ENCODE data around the gene SH3TC1.

The SH3TC1 gene

DNA sequence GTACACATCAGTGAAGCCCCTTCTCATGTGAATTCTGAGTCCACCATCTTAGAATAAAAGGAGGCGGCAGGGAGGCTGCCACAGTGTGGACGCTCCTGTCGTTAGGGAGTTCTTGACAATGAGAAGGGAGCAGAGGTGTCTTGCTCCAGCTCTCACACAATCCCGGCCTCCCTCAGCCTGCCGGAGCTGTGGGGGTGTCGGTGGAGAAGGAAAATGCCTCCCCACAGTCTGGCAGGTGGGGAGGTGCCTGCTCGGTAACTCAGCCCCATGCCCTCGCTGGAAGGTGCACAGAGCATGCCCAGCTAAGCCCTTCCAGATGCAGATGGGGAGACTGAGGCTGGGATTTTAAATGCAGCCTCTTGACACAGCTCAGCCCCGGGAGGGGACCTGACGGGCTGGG lies 20.0 kb upstream of the SH3TC1 start:
- H3K4me3 ChIP-seq (ENCODE audit: control insufficient read depth, low read depth, low read length), result no peak overlapping the region
- DNase-seq (ENCODE audit: low read depth), result no peak
- TF ChIP-seq, protein P1, sequence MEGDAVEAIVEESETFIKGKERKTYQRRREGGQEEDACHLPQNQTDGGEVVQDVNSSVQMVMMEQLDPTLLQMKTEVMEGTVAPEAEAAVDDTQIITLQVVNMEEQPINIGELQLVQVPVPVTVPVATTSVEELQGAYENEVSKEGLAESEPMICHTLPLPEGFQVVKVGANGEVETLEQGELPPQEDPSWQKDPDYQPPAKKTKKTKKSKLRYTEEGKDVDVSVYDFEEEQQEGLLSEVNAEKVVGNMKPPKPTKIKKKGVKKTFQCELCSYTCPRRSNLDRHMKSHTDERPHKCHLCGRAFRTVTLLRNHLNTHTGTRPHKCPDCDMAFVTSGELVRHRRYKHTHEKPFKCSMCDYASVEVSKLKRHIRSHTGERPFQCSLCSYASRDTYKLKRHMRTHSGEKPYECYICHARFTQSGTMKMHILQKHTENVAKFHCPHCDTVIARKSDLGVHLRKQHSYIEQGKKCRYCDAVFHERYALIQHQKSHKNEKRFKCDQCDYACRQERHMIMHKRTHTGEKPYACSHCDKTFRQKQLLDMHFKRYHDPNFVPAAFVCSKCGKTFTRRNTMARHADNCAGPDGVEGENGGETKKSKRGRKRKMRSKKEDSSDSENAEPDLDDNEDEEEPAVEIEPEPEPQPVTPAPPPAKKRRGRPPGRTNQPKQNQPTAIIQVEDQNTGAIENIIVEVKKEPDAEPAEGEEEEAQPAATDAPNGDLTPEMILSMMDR (conservative IDR thresholded peaks at IDR 0.05; ENCODE audit: control insufficient read depth, insufficient read depth, low read depth, low read length), result no peak

DNA sequence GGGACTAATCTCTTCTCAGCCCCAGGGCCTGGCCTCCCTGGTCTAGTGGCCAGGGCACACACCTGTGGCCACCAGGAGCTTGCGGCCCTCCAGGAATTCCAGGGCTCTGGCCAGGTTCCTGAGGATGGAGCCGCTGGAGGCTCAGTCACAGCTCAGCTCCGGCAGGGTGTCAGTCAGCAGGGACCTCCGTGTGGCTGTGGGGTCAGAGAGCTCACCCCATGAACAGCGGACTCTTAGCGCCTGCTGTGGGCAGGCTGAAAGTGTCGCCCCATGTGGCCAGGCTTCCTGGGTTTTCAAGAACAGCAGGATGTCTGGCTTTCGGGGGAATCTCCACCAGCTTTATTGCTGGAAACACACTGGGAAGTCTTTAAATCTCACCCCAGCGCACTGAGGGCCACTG lies 19.3 kb upstream of the SH3TC1 start:
- no peak for DNase-seq (ENCODE audit: low read depth)
- no peak overlapping the region for H3K4me3 ChIP-seq (ENCODE audit: control insufficient read depth, low read depth, low read length)
- TF ChIP-seq, protein P1 (conservative IDR thresholded peaks at IDR 0.05; ENCODE audit: control insufficient read depth, insufficient read depth, low read depth, low read length), result no peak

DNA sequence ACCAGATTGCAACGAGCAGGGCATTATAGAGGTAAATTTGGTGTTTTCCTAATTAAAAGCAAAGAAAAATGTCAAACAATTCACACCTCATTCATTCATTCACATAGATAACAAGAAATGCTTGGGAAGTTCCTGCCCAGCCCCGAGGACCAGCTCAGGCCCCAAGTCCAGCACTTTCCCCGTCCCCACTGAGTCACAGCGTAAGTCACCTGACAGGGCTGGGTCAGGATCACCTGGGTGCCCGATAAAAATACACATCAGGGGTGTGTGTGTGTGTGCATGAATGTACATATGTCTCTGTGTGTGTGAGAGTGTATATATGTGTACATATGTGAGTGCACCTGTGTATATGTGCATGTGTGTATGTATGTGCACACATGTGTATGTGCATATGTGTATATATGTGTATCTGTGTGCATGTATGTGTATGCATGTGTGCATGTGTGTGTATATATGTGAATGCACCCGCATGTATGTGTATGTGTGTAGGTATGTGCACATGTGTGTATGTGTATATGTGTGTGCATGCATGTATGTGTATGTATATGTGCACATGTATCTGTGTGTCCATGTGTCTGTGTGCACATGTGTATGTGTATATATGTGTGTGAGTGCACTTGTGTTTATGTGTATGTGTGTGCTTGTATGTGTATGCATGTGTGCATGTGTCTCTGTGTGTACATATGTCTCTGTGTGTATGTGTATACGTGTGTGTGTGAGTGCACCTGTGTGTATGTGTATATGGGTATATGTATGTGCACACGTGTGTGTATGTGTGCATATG lies 18.6 kb upstream of the SH3TC1 start:
- no peak overlapping the region for H3K4me3 ChIP-seq (ENCODE audit: control insufficient read depth, low read depth, low read length)
- TF ChIP-seq, protein P1 (conservative IDR thresholded peaks at IDR 0.05; ENCODE audit: control insufficient read depth, insufficient read depth, low read depth, low read length), result no peak
- DNase-seq (ENCODE audit: low read depth), result no peak

DNA sequence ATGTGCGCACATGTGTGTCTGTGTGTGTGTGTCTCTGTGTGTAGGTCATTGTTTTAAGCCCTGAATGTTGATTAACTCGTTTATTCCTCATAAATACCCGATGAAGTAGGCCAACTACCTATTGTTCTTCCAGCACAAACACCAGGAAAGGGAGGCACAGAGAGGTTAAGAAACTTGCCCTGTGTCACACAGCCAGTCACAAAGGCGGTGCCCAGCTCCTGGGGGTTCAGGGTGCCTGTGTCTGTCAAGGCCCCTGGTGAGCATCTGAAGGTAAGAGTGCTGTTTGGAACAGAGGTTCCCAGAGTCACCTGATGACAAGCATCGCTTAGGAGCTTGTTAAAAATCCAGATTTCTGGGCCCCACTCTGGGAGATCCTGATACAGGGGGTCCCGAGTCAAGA lies 18.0 kb upstream of the SH3TC1 start:
- no peak for DNase-seq (ENCODE audit: low read depth)
- no peak overlapping the region for H3K4me3 ChIP-seq (ENCODE audit: control insufficient read depth, low read depth, low read length)
- TF ChIP-seq, protein P1 (conservative IDR thresholded peaks at IDR 0.05; ENCODE audit: control insufficient read depth, insufficient read depth, low read depth, low read length), result no peak

DNA sequence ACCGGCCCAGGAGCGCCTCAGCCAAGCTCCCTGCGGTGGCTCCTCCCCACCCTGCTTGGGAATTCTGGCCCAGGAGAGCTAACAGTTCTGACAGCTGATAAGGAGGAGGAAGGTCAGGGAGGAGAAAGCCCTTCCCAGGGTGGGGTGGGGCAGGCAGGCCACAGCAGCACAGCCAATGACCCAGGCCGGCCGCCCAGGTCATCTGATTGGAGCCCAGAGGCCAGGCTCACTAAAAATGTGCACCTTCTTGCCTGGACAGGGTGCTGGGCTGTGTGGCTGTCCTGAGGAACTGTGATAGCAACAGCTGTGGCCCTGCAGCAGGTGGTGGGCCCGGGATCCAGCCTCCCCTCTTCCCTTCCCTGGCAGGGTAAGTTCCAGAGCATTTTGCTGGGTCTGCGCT lies 17.2 kb upstream of the SH3TC1 start:
- no peak overlapping the region for H3K4me3 ChIP-seq (ENCODE audit: control insufficient read depth, low read depth, low read length)
- TF ChIP-seq, protein P1 (conservative IDR thresholded peaks at IDR 0.05; ENCODE audit: control insufficient read depth, insufficient read depth, low read depth, low read length), result no peak
- DNase-seq (ENCODE audit: low read depth), result no peak

DNA sequence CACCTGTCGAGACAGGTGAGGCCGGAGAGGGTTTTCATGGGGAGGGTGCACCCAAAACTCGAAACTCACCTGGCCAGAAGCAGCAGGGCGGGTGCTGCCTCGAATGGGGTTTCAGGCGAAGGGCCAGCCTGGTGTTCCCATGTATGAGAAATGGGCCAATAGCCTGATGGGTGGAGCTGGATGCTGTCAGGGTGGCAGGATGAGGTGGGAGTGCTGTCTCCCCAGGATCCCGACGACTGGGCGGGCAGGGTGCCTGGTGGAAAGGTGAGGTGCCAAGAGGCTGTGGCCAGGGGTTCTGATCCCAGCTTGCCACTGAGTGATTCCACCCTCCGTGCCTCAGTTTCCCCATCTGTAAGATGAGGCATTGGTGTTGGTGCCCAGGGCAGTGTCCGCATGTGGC lies 16.8 kb upstream of the SH3TC1 start:
- TF ChIP-seq, protein P1 (conservative IDR thresholded peaks at IDR 0.05; ENCODE audit: control insufficient read depth, insufficient read depth, low read depth, low read length), result no peak

More for the DNA sequence above, 16.8 kb upstream of the SH3TC1 start:
- no peak overlapping the region for H3K4me3 ChIP-seq (ENCODE audit: control insufficient read depth, low read depth, low read length)
- DNase-seq (ENCODE audit: low read depth), result no peak

All from fibroblast of mammary gland (primary cell).